K562 (cell line): ENCODE data around the gene RALGAPB. TPM values are rescaled to one million over a fixed set of nuclear protein-coding genes. Genes with fewer than 3 reads are reported as not detected.

Source experiments
- BRF1 ChIP-seq: IDR thresholded peaks from 3 replicates; pipeline ENCODE4 v1.6.1; 2011; ENCODE audit warnings: borderline replicate concordance, mild to moderate bottlenecking; ENCODE audit not compliant: insufficient read length; ENCODE audit errors: extremely low read depth
- C11orf30 ChIP-seq: fragments of 450-650 bp; IDR thresholded peaks from 2 replicates; pipeline ENCODE4 v1.6.1; 2016; ENCODE audit warnings: low read depth, mild to moderate bottlenecking
- CCAR2 ChIP-seq: fragments of 200-400 bp; formaldehyde crosslinking; IDR thresholded peaks from 2 replicates; pipeline ENCODE4 v1.6.1; 2017; ENCODE audit warnings: mild to moderate bottlenecking, low read depth, low read length
- DMBX1 ChIP-seq: fragments of 250-450 bp; sonication (Bioruptor Pico); IDR thresholded peaks from 2 replicates; pipeline ENCODE4 v1.8.0; 2022; ENCODE audit warnings: inconsistent platforms, mild to moderate bottlenecking, moderate library complexity, borderline replicate concordance
- FOXA3 ChIP-seq, 2 experiments: fragments of 450-650 bp in 1 of 2; sonication (generic) in 1 of 2; formaldehyde crosslinking; IDR thresholded peaks in 1 of 2; conservative IDR thresholded peaks in 1 of 2; 2 replicates each; pipeline versions ENCODE4 v1.4.0 to v1.8.0; 2020 to 2022; ENCODE audit warnings: mild to moderate bottlenecking in 2 of 2, missing genetic modification reagents in 1 of 2
- HEY1 ChIP-seq: fragments of 250-450 bp; sonication (Bioruptor Pico); IDR thresholded peaks from 2 replicates; pipeline ENCODE4 v1.5.0; 2020; ENCODE audit warnings: mild to moderate bottlenecking, moderate library complexity, borderline replicate concordance
- HSF4 ChIP-seq: fragments of 250-450 bp; sonication (Bioruptor Pico); IDR thresholded peaks from 2 replicates; pipeline ENCODE4 v2.1.2; 2022; ENCODE audit warnings: mild to moderate bottlenecking, moderate library complexity, borderline replicate concordance
- KLF10 ChIP-seq: fragments of 250-450 bp; sonication (Bioruptor Pico); IDR thresholded peaks from 2 replicates; pipeline ENCODE4 v1.6.1; 2021; ENCODE audit warnings: matching md5 sums
- KLF6 ChIP-seq: fragments of 250-450 bp; sonication (Bioruptor Pico); IDR thresholded peaks from 2 replicates; pipeline ENCODE4 v1.4.0; 2020; ENCODE audit warnings: mild to moderate bottlenecking, moderate library complexity, borderline replicate concordance
- MEIS2 ChIP-seq: fragments of 450-650 bp; IDR thresholded peaks from 2 replicates; pipeline ENCODE4 v1.6.1; 2014; ENCODE audit warnings: mild to moderate bottlenecking; ENCODE audit not compliant: partially characterized antibody
- NELFE ChIP-seq: IDR thresholded peaks from 2 replicates; pipeline ENCODE4 v1.6.1; 2011; ENCODE audit warnings: mild to moderate bottlenecking; ENCODE audit not compliant: insufficient read depth, insufficient read length
- NFRKB ChIP-seq: fragments of 450-650 bp; IDR thresholded peaks from 2 replicates; pipeline ENCODE4 v1.6.1; 2016; ENCODE audit warnings: low read depth
- PYGO2 ChIP-seq: fragments of 450-650 bp; IDR thresholded peaks from 2 replicates; pipeline ENCODE4 v1.6.1; 2016; ENCODE audit warnings: mild to moderate bottlenecking, missing genetic modification characterization, moderate library complexity, missing compliant biosample characterization
- RNF2 ChIP-seq: sonication (generic); IDR thresholded peaks from 2 replicates; pipeline ENCODE4 v1.6.1; 2016
- SNRNP70 ChIP-seq: fragments of 200-400 bp; formaldehyde crosslinking; optimal IDR thresholded peaks from 2 replicates; pipeline ENCODE3; 2017; ENCODE audit warnings: low read depth, low read length
- ZNF175 ChIP-seq: fragments of 200-800 bp; sonication (Bioruptor generic); IDR thresholded peaks from 2 replicates; pipeline ENCODE4 v1.6.1; 2016; ENCODE audit warnings: low read depth, mild to moderate bottlenecking, missing genetic modification characterization, missing compliant biosample characterization
- ZNF224 ChIP-seq: sonication (generic); formaldehyde crosslinking; IDR thresholded peaks from 2 replicates; pipeline ENCODE4 v1.8.0; 2022; ENCODE audit warnings: mild to moderate bottlenecking, missing genetic modification reagents
- ZNF232 ChIP-seq: sonication (generic); formaldehyde crosslinking; IDR thresholded peaks from 2 replicates; pipeline ENCODE4 v1.8.0; 2022; ENCODE audit warnings: mild to moderate bottlenecking, missing genetic modification reagents
- ZNF695 ChIP-seq: fragments of 450-650 bp; formaldehyde crosslinking; IDR thresholded peaks from 2 replicates; pipeline ENCODE4 v1.4.0; 2020; ENCODE audit warnings: mild to moderate bottlenecking, moderate library complexity
- ZNF696 ChIP-seq: fragments of 250-450 bp; sonication (Bioruptor Pico); conservative IDR thresholded peaks from 2 replicates; pipeline ENCODE4 v1.4.0; 2020; ENCODE audit warnings: mild to moderate bottlenecking, moderate library complexity
- polyA plus RNA-seq, 8 experiments: library from polyadenylated mRNA; depleted of rRNA in 4 of 8; stranded (reverse) in 5 of 8; unstranded in 3 of 8; fragments of >200 nt; fragmentation: Nextera tagmentation in 2 of 8; fragmentation: Illumina TruSeq in 1 of 8; extraction: Ambion mirVana in 2 of 8; extraction: Trizol in 1 of 8; gene quantifications; 2 replicates each; pipeline versions ENCODE4 v1.2.1 to v1.2.3, GENCODE V29; 2011 to 2014; ENCODE audit warnings: inconsistent platforms in 1 of 8, missing spikeins in 1 of 8
- total RNA-seq, 7 experiments: library from RNA; depleted of rRNA in 6 of 7; stranded (reverse); fragments of >200 nt in 6 of 7; fragmentation: Illumina TruSeq in 2 of 7; extraction: Trizol in 2 of 7; gene quantifications; 2 replicates each; pipeline versions ENCODE4 v1.2.1 to v1.2.3, GENCODE V29; 2011 to 2021; ENCODE audit warnings: low replicate concordance in 1 of 7
- TF ChIP-seq, protein P1 (sequence below): fragments of 250-450 bp; sonication (Bioruptor Pico); IDR thresholded peaks from 2 replicates; pipeline ENCODE4 v1.5.1; 2021; ENCODE audit warnings: mild to moderate bottlenecking
- TF ChIP-seq, protein P2 (sequence below): fragments of 200-800 bp; sonication (Bioruptor generic); IDR thresholded peaks from 2 replicates; pipeline ENCODE4 v1.6.1; 2017; ENCODE audit warnings: missing genetic modification characterization, missing compliant biosample characterization
- TF ChIP-seq, protein P3 (sequence below), 3 experiments: fragments of 200-800 bp in 1 of 3; fragments of 250-450 bp in 1 of 3; fragments of 450-650 bp in 1 of 3; sonication (Bioruptor Pico) in 1 of 3; sonication (Bioruptor generic) in 1 of 3; formaldehyde crosslinking in 1 of 3; IDR thresholded peaks; 2 replicates each; pipeline versions ENCODE4 v1.6.1 to v1.8.0; 2016 to 2022; ENCODE audit warnings: mild to moderate bottlenecking in 2 of 3, missing genetic modification characterization in 2 of 3, missing compliant biosample characterization in 1 of 3, moderate library complexity in 1 of 3

The RALGAPB gene
- total and polyA plus RNA-seq, 9 of the 15 experiments (the other 6 are each of a cell fraction or from before 2014, with no cell fraction given): 4.3 to 25.6 (median 13.6) TPM

DNA sequence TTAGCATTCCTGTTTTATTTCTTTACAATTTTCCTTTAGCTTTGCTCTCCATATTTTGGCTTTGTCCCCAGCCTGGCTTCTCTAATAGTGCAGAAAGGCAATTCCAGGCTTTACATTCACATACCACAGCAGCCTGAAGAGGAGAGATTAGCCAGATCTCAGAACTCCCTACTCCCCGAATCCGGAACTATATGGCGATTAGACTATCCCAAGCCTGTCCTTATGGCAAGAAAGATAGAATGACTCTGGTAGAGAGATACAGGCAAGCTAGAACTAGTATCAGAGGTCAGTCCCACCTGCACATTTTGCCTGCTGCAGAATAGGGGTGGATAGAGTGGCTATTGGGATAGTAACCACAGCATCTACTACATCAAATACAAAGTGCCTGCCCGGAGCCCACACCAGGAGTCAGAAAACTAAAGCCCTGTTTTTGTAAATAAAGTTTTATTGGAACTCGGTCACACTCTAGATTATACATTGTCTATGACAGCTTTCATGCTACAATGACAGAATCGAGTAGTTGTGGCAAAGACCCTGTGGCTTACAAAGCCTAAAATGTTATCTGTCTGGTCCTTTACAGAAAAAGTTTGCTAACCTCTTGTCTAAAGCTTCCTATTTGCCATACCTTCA, 91.3 kb downstream of the RALGAPB start (continued):
- TF ChIP-seq FOXA3 (CRISPR knock-in tag; conservative IDR thresholded peaks at IDR 0.05 in 1 of 2, IDR thresholded peaks at IDR 0.05 in 1 of 2): no peak; a peak in 1 of 4 replicates
- no peak for TF ChIP-seq ZNF232 (CRISPR knock-in tag)
- TF ChIP-seq PYGO2 (tag): no peak
- no peak for TF ChIP-seq KLF10 (CRISPR knock-in tag)
- no peak for TF ChIP-seq C11orf30
- TF ChIP-seq CCAR2: no peak
- TF ChIP-seq KLF6 (CRISPR knock-in tag): no peak
- no peak for TF ChIP-seq SNRNP70
- TF ChIP-seq RNF2: peak; percentile 59; the same call in 1 of the 2 replicates
- no peak for TF ChIP-seq HSF4
- no peak for TF ChIP-seq ZNF224 (CRISPR knock-in tag)
- no peak for TF ChIP-seq ZNF175 (CRISPR knock-in tag)
- TF ChIP-seq, protein P1, sequence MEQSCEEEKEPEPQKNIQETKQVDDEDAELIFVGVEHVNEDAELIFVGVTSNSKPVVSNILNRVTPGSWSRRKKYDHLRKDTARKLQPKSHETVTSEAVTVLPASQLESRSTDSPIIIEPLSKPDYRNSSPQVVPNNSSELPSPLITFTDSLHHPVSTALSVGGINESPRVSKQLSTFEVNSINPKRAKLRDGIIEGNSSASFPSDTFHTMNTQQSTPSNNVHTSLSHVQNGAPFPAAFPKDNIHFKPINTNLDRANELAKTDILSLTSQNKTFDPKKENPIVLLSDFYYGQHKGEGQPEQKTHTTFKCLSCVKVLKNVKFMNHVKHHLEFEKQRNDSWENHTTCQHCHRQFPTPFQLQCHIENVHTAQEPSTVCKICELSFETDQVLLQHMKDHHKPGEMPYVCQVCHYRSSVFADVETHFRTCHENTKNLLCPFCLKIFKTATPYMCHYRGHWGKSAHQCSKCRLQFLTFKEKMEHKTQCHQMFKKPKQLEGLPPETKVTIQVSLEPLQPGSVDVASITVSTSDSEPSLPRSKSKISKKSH: no peak
- no peak for TF ChIP-seq NELFE
- no peak for TF ChIP-seq HEY1 (CRISPR knock-in tag)
- no peak for TF ChIP-seq ZNF696 (CRISPR knock-in tag)
- no peak for TF ChIP-seq ZNF695 (CRISPR knock-in tag)
- TF ChIP-seq, protein P2, sequence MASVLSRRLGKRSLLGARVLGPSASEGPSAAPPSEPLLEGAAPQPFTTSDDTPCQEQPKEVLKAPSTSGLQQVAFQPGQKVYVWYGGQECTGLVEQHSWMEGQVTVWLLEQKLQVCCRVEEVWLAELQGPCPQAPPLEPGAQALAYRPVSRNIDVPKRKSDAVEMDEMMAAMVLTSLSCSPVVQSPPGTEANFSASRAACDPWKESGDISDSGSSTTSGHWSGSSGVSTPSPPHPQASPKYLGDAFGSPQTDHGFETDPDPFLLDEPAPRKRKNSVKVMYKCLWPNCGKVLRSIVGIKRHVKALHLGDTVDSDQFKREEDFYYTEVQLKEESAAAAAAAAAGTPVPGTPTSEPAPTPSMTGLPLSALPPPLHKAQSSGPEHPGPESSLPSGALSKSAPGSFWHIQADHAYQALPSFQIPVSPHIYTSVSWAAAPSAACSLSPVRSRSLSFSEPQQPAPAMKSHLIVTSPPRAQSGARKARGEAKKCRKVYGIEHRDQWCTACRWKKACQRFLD (CRISPR knock-in tag): peak; percentile 84; the same call in 1 of the 2 replicates
- no peak for TF ChIP-seq NFRKB
- TF ChIP-seq BRF1: no peak
- TF ChIP-seq, protein P3, sequence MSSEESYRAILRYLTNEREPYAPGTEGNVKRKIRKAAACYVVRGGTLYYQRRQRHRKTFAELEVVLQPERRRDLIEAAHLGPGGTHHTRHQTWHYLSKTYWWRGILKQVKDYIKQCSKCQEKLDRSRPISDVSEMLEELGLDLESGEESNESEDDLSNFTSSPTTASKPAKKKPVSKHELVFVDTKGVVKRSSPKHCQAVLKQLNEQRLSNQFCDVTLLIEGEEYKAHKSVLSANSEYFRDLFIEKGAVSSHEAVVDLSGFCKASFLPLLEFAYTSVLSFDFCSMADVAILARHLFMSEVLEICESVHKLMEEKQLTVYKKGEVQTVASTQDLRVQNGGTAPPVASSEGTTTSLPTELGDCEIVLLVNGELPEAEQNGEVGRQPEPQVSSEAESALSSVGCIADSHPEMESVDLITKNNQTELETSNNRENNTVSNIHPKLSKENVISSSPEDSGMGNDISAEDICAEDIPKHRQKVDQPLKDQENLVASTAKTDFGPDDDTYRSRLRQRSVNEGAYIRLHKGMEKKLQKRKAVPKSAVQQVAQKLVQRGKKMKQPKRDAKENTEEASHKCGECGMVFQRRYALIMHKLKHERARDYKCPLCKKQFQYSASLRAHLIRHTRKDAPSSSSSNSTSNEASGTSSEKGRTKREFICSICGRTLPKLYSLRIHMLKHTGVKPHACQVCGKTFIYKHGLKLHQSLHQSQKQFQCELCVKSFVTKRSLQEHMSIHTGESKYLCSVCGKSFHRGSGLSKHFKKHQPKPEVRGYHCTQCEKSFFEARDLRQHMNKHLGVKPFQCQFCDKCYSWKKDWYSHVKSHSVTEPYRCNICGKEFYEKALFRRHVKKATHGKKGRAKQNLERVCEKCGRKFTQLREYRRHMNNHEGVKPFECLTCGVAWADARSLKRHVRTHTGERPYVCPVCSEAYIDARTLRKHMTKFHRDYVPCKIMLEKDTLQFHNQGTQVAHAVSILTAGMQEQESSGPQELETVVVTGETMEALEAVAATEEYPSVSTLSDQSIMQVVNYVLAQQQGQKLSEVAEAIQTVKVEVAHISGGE (CRISPR knock-in tag; IDR thresholded peaks at IDR 0.05): peak in 1 of 3 experiments; percentile 64; a peak in 1 of 6 replicates
- peak; percentile 84 for TF ChIP-seq DMBX1 (CRISPR knock-in tag)
- no peak for TF ChIP-seq MEIS2
